Raji (cell line): Measurements from ENCODE around the gene ADAMTS16.

ENCODE experiments used
- POLR2A ChIP-seq: IDR thresholded peaks from 2 replicates; pipeline ENCODE4 v1.6.1; 2011; ENCODE audit warnings: low read depth, low read length, control low read depth; ENCODE audit not compliant: insufficient read depth

The ADAMTS16 gene

DNA sequence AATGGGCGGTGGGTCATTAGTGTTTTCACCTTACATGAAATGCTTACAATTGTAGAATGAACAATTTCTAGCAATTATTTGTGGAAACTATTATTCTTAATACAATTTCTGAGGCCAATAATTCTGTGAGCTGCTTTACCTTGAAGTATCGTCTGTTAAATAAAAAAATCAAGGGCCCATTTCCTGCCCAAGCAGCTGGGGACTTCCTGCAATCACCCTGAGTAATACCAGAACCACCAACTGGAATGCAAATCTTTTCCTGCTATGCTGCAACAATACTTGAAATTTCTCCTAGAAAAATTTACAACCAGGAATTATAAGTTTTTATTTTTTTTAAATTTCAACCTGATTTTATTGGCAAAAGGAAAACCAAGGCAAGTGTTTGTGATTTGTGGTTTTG lies 52.6 kb downstream of the ADAMTS16 start:
- no peak for TF ChIP-seq POLR2A

DNA sequence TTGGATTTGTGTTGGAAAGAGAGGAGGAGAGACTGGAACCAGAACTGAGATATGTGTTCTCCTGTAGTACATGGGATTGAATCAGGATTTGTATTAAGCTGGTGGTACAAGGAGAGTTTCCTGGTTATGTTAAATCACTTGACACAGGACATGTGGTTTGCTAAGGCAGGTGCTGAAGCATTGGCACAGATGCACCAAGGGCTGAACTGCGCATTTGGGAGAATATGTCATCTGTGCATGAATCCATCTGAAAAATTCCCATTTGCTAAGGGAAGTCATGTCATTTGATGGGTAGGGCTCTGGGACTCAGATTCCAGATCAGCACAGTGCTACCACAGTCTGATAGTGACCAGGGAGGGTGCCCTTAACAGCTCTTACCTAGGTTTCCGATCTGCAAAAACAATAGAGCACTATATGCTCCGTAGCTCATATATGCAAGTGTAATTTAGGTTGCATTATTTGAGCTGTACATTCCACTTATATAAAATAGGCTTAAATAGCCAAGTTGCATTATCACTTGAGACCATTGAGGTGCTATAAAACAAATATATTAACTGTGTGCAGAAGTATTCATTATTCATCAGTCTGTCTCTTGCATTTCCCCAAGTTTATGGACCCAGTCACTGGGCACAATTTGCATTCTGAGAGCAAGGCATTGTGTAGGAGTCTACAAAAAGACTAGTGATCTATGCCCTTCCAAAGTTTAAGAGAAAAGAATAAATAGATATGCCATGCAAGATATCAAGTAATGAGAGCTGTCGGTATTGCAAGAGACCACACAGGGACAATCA lies 55.2 kb downstream of the ADAMTS16 start:
- no peak for TF ChIP-seq POLR2A

DNA sequence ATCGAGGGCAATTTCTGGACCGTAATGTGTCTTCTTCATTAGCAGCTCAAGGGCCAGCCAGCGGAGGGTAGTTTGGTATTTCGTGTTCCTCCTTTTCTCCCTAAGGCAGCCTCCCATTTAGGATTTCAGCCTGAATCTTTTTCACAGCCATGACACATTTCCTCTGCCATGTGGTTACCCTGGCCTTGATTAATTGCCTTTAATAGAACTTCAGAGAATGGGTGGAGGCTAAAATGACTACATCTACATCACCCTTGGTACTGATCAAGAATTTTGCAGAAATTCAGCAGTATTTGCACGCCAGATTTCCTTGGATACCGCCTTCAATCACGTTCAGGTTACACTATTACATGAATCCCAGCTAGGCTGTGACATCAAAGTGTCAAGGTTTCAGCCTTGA lies 58.0 kb downstream of the ADAMTS16 start:
- no peak for TF ChIP-seq POLR2A

DNA sequence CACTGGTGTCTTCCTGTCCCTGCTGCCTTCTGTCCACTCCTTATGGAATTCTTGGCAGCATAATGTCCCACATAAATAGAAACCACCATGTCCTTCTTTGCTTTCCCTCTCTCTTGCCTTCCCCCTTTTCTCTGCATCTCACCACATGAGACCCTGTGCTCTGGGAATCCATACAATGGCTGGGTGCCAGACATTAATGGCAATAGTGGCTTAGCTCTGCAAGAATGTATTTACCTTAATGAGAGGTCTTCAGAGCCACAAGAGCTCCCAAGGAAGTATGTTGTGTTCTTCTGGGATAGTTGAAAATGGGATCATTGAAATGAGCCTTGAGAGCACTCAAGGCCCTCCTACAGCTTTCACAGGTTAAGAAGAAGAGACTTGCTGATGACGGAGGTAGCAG lies 58.7 kb downstream of the ADAMTS16 start:
- no peak for TF ChIP-seq POLR2A

DNA sequence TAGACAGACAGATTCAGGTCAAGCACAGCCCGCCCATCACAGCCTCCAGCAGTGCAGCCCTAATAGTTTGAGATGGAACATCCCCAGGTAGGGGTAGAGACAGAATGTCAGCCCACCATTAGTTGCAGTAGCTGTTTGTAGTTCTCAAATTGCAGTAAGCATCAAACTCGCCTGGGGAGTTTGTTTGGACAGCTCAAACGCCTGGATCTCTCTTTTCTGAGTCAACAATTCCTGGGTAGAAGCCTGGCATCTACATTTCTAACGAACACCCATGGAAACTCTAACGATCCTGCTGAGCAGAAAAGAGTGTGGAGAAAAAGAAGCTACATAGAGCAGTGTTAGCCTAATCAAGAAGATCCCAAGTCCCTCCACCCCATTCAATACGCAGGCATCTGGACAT lies 59.4 kb downstream of the ADAMTS16 start:
- TF ChIP-seq POLR2A: no peak

DNA sequence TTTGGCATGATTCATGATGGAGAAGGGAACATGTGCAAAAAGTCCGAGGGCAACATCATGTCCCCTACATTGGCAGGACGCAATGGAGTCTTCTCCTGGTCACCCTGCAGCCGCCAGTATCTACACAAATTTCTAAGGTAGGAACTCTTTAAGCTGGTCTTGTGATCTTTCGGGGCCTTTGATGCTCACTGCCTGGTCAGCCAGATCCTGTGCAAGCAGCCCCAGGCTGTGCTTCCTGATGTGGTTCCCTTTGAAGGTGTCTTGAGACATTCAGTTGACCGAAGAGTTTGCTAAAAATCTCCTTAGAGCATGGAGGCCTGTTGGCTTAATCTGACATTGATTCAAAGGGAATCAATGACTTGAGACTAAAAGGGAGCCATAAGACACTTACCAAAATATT lies 60.0 kb downstream of the ADAMTS16 start:
- TF ChIP-seq POLR2A: no peak

DNA sequence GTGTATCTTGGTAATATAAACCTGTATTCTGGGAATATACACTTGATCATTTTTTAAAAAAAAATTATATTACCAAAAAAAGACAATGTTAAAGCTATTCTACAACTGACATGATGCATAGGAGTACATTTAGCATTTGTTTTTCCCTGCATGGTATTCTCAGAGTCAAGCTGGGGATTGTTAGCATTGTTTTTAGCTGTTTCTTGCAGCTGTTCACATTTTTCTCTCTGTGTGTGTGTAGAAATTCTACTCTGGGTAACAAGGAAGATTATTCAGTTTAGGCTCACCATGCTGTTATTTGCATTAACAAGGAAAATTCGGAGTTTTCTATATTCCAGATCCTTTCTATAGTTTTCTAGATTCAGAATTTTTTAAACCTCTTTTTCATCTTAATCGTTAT lies 62.2 kb downstream of the ADAMTS16 start:
- no peak for TF ChIP-seq POLR2A

DNA sequence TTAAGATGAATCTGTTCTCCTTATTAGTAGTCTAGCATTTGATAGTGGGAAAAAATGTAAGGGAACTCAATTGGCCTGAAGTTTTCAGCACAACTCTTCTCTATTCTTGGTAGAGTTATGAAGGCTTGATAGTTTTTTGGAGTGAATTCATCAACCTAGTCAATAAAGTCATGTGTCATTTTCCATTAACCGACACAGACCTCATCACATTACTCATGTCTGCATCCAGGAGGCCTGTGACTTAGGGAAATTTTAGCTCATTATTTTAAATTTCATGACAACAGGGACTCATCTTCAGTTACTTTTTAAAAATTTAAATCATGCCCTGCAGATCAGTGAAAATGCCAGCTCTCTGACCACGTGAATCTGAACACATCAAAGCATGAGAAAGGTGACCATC lies 63.3 kb downstream of the ADAMTS16 start:
- no peak for TF ChIP-seq POLR2A

DNA sequence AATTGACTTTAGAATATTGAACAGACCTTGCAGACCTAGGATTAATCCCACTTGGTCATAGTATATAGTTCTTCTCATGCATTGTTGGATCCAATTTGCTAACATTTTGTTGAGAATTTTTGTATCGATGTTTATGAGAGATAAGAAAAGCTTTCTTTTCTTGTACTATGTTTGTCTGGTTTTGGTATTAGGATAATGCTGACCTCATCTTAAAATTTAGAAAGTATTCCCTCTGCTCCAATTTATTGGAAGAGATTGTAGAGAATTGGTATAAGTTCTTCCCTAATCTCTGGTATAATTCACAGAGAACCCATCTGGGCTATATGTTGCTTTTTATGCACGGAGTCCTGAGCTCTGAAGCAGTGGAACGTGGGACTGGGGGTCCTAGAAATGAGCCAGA lies 67.7 kb downstream of the ADAMTS16 start:
- no peak for TF ChIP-seq POLR2A

DNA sequence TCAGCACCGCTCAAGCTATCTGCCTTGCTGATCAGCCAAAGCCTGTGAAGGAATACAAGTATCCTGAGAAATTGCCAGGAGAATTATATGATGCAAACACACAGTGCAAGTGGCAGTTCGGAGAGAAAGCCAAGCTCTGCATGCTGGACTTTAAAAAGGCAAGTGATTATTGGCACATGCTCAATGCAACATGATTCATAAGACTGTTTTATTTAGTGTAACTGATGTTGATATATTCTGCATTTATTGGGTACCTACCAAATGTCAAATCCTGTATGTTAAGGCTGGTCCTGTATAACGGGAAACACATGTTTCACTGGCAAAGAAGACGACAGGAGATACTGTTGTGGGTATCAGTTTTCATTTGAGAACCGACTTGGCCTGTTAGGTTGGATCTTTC lies 69.0 kb downstream of the ADAMTS16 start:
- TF ChIP-seq POLR2A: no peak

DNA sequence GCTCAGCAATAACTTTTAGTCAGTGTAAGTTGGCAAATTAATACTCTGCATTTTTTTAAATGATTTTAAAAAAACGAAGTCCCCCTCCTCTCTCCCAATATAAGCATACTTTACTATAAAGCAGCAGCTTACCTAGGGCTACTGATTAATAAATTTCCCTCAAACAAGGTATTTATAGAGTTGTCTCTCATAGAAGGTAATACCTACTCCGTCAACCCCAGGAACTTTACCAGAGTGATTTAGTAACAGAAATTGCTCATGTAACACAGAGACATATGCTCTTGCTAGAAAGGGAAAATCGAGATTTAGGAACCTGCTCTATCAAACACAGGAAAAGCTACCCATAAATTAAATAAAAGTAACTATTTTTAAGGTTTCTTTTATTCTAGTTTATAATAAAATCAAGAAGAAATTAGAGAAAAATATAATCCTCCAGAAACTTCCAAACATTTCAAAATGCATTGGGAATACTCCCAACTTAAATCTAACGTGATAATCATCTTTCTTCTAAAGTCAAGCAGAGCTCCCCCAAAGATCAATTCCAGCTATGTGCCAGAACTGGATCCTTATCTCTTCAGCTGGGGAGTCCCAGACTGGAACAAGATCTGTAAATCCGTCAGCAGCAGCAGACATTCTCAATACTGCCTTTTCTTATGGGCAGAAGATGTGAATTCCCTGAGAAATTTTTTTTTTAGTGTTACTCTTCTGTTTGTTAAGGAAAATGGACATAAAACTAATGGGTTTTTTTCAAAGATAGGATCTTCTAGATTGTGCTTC lies 69.6 kb downstream of the ADAMTS16 start:
- TF ChIP-seq POLR2A: no peak

DNA sequence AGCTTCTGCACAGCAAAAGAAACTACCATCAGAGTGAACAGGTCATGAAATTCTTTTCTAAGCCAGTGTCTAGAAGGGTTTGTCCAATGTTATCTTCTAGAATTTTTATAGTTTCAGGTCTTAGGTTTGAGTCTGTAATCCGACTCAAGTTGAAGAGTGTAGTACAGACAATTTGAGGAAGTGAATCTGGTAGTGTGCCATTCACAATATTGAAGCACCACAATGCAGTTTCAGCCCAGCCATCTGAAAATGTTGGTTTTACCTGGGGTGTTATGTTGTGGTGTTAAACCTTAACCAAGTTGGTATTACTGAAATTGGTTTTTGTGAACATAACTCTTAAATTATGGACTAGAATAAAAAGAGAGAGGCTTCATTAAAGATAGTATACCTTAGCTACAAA lies 77.2 kb downstream of the ADAMTS16 start:
- TF ChIP-seq POLR2A: no peak

DNA sequence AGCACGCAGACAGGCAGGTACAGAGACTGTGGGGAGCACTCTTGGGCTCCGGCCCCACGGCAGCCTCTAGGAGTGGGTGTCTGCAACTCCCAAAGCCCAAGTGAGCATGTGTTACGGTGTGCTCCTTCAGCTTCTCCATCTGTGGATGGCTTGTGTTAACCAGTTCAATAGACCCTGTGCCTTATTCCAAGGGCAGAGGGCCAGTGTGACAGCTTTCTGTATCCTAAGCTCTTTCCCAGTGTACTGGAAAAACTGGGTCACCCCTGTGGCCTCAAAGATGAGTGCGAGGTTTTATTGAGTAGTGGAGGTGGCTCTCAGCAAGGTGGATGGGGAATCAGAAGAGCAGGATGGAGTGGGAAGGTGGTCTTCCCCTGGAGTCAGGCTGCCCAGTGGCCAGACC lies 78.3 kb downstream of the ADAMTS16 start:
- TF ChIP-seq POLR2A: no peak

DNA sequence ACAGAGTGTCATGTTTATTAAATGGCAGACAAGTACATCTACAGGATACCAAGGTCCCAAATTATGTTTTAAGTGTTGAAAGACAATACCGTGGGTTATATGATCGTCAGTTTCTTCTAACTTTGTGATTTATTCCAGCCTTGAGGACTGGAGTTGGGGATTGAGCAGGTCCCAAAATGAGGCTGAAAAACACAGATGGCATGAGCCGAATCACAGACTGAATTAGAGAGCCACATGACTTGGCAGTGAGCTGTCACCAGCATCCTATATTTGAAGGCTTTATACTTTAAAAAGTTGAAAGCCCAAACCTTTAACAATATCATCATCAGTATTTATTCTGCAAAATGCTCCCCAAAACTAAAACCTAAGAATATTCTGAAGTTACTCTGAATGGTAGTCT lies 79.4 kb downstream of the ADAMTS16 start:
- no peak for TF ChIP-seq POLR2A

DNA sequence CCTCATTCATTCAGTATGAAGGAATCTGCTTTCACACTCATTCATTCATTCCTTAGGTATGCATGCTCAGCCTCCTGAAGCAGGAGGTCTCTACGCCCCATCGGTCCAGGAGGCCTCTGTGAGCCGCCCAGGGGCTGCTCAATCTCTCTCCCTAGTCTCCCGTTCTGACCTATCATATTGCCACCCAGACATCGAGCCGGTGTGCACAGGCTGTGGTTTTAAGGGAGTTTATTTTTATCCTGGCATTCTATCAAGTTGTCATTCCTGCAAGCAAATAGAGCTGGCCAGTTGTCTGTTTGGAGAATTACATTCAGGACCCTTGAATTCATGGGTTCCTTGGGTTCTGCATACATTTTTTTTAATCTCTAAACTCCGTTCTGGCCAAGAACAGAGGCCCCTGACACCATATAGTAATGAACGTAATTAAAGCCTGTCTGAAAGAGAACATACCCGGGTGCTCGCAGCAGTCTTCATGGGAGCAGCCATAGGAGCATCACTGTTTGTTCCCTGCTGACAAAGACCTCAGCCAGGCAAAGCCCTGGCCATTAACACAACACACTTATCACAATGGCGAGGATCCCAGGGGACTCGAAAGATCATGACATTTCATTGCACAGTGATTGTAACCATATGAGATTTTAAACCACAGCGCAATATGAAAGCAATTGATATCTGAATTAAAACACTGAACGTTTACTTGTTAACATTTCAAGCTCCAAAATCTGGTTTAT lies 80.9 kb downstream of the ADAMTS16 start:
- TF ChIP-seq POLR2A: no peak

DNA sequence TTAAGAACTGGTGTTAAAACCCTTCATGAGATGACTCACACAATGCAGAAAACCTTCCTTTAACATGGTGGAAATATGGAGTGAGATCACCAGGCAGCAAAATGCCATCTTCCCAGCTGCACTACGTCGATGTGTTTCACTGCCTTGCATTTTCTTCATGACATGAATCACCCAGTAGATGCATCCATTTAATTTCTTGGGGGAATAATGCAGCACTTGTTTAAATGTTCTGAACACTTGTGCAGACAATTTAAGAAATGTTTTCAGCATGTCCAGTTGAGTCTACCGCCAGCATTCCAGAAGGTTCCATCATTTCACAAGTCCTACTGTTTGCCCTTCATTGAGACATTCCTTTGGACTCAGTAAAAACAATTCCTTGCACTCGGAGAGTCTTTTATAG lies 81.6 kb downstream of the ADAMTS16 start:
- TF ChIP-seq POLR2A: no peak

DNA sequence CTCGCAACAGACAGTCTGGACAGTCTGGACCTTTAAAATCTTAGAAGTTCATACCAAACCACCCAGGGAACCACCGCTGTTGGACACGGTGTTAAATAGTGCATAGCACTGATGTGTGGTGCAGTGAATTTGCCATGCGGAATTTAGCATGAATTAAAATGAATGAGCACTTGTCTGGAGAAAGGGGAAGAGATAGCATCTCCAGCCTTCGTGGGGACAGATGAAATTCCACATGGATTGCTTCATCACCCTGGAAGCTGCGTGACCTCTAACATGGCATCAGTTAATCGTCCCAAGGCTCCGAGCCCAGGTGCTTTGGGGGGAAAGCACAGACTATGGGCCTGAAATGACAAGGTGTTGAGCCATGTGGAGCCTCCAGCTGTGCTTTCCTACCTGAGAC lies 91.4 kb downstream of the ADAMTS16 start:
- no peak for TF ChIP-seq POLR2A

DNA sequence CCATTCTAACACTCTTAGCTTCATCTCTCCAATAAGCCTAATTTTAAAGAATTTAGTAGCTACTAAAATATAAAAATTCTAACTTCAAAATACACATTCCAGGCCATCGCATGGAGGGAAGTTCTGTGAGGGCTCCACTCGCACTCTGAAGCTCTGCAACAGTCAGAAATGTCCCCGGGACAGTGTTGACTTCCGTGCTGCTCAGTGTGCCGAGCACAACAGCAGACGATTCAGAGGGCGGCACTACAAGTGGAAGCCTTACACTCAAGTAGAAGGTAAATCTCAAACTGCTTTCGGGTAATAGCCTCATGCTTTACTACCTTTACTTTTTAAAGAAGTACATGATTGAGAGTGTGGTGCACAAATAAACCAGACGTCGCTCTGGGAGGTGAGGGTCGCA lies 94.8 kb downstream of the ADAMTS16 start:
- TF ChIP-seq POLR2A: no peak
